ENCODE results near the gene BACH2.
A peak's percentile ranks its signal among the peaks of the same experiment; 100 is the strongest.
"Not testable (repeated sequence)": the region's sequence is repeated elsewhere in the genome, so short reads cannot be mapped to it uniquely, and the experiment has no call there.

Gene BACH2

DNA sequence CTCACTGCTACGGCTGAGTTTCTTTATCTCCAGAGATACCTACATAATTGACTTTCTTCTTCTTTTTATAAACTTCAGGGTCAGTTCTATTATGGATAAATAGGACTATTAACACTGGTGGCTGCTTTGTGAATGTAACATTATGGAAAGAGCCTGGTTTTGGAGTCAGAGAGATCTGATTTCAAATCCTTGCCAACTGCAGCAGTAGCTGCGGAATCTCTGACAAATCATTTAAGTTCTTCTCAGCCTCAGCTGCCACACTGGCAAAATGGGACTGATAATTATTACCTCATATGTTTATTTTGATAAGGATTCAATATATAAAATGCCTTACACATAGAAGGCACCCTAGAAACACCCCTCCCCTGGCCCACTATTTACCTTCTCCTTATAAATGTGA, 160.5 kb downstream of the BACH2 start:
- TF ChIP-seq, protein P1, sequence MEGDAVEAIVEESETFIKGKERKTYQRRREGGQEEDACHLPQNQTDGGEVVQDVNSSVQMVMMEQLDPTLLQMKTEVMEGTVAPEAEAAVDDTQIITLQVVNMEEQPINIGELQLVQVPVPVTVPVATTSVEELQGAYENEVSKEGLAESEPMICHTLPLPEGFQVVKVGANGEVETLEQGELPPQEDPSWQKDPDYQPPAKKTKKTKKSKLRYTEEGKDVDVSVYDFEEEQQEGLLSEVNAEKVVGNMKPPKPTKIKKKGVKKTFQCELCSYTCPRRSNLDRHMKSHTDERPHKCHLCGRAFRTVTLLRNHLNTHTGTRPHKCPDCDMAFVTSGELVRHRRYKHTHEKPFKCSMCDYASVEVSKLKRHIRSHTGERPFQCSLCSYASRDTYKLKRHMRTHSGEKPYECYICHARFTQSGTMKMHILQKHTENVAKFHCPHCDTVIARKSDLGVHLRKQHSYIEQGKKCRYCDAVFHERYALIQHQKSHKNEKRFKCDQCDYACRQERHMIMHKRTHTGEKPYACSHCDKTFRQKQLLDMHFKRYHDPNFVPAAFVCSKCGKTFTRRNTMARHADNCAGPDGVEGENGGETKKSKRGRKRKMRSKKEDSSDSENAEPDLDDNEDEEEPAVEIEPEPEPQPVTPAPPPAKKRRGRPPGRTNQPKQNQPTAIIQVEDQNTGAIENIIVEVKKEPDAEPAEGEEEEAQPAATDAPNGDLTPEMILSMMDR (conservative IDR thresholded peaks at IDR 0.05), result no peak
- H3K27ac ChIP-seq, result no peak overlapping the region

DNA sequence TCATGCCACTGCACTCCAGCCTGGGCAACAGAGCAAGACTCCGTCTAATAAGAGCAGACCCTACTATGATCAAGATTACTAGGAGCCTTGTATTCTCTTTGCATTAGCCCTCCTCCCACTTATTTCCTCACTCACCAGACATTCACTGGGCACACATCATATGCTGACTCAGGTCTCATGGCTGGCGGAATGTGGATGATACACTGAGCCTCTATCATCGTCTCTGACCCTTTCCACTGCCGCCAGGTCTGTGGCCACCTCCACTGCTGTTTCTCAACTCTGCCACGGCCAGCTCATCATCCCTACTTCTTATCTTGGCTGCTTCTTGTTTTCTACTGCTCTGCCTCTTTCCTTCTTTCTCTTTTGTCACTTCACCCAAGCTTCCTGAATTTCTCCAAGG, 161.0 kb downstream of the BACH2 start:
- TF ChIP-seq, protein P1 (conservative IDR thresholded peaks at IDR 0.05), result no peak

DNA sequence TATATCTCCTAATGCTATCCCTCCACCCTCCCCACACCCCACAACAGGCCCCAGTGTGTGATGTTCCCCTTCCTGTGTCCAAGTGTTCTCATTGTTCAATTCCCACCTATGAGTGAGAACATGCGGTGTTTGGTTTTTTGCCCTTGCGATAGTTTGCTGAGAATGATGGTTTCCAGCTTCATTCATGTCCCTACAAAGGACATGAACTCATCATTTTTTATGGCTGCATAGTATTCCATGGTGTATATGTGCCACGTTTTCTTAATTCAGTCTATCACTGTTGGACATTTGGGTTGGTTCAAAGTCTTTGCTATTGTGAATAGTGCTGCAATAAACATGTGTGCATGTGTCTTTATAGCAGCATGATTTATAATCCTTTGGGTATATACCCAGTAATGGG, 163.0 kb downstream of the BACH2 start:
- not testable (repeated sequence) for H3K27ac ChIP-seq

More for the DNA sequence above, 161.0 kb downstream of the BACH2 start:
- no peak overlapping the region for H3K27ac ChIP-seq

DNA sequence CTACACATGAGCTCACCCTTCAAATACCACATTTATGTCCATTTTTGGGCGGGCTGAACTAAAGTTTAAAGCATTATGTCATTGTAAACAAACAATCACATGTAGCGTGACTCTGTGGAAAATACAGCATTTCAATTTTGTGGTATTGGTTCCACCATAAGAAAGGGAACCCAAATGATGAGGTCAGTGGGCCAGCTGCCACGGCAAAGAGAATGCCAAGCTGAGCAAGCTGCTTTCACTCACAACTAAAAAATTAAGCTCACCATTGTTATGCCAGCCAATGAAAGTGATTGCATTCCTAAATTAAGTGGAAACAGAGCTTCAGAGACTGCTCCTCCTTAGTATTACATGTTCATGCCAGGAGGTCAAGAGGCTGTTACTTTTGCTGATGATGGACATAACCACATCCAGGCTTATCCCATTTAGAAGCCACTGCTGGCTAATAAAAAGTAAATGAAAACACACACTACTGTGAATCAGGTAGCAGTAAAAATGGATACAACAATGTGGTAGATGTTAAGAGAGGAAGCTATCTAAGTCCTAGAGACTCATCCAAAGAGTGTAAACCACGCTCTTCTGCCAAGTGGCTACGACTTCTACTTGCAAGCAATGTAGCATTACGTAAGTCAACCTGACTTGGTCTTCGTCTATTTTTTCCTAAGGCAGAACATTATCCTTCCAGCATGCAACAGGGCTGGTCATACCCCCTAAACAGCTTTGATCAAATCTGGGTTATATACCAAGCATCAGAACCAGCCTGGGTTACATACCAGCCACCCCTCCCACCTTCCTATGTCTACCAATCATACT, 164.8 kb downstream of the BACH2 start:
- TF ChIP-seq, protein P1 (conservative IDR thresholded peaks at IDR 0.05), result no peak
- no peak overlapping the region for H3K27ac ChIP-seq

DNA sequence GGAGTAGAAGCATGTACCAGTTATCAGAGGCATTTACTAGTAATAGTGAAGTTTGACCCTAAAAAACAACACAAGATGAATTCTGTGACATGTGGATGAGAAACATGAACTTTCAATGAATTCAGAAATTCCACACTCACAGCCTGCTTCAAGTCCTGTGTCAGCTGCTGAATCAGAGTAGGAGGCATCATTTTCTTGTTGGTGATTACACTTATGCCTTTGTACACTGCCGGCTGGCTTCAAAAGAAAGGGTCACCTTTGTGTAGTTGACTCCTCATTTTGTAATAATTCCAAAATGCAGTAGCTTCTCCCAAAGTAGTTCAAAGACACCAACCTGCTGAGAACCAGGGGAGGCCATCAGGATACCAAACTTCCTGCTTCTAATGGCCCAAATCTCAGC, 165.5 kb downstream of the BACH2 start:
- TF ChIP-seq, protein P1 (conservative IDR thresholded peaks at IDR 0.05), result no peak
- H3K27ac ChIP-seq, result no peak overlapping the region

DNA sequence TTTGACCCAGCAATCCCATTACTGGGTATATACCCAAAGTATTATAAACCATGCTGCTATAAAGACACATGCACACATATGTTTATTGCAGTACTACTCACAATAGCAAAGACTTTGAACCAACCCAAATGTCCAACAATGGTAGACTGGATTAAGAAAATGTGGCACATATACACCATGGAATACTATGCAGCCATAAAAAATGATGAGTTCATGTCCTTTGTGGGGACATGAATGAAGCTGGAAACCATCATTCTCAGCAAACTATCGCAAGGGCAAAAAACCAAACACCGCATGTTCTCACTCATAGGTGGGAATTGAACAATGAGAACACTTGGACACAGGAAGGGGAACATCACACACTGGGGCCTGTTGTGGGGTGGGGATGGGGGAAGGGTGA, 168.0 kb downstream of the BACH2 start:
- not testable (repeated sequence) for H3K27ac ChIP-seq

DNA sequence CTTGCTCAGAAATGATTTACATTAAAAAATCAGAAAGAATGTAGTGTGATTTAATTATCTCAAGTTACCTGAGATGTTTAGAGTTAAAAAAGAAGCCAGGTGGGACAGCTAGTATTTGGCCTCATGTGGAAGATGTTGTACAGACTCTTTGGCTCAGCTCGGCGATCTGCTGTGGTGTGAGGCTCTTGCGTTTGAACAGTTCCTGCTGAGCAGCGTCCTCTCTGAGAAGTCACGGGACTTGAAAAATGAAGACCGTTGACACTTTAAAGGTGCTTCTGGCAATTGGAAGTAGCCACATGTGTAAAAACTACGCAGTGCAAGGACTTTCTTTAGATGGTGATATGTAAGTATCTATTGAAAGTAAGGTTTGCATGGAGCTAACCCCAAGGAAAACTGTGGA, 169.0 kb downstream of the BACH2 start:
- H3K27ac ChIP-seq, result no peak overlapping the region
- TF ChIP-seq, protein P1 (conservative IDR thresholded peaks at IDR 0.05), result no peak

DNA sequence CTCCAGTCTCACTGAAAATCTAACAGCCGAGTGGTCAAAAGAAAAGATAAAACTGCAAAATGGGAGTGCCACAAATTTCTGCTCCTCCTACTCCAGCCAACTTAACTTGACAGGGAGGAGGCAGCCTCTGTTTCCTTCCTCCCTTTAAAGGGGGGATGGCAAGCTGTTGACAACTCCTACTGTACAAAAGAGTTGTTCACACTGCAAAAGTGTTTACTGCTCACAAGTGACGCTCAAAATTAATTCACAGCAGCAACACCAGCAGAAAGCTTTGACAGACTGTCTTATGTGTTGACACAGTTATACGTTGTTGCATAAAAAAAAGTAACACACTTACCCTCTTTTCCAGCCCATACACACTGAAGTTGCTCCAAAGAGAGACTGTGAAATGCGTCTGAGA, 169.8 kb downstream of the BACH2 start:
- TF ChIP-seq, protein P1 (conservative IDR thresholded peaks at IDR 0.05), result no peak
- 0 out of 2 replicates have a peak overlapping the region, but pooled peaks have one; percentile 6 for H3K27ac ChIP-seq
